HG02642 (cell line): ENCODE data around the gene FAR2.
"Not testable (repeated sequence)": the region's sequence is repeated elsewhere in the genome, so short reads cannot be mapped to it uniquely, and the experiment has no call there.

ENCODE experiments used
- ATAC-seq: cut with Tn5 transposase; IDR thresholded peaks from one replicate; pipeline ENCODE4 v1.9.1; 2021; ENCODE audit warnings: mild to moderate bottlenecking; ENCODE audit not compliant: unreplicated experiment, poor library complexity

The FAR2 gene

GRCh38 chr12:29382251-29382650 is 233.2 kb downstream of the FAR2 start:
- no peak for ATAC-seq

GRCh38 chr12:29385194-29385593 is 236.1 kb downstream of the FAR2 start:
- not testable (repeated sequence) for ATAC-seq
